ENCODE results near the gene EEF2KMT.
A peak's percentile ranks its signal among the peaks of the same experiment; 100 is the strongest.

EEF2KMT gene

GRCh38 chr16:5035909-5036227 lies 61.7 kb downstream of the EEF2KMT start:
- H2AFZ ChIP-seq (ENCODE audit: low read length): peak overlapping the region; percentile 78
- H3K18ac ChIP-seq (ENCODE audit: low read length): no peak overlapping the region
- peak overlapping the region; percentile 38 for H3K27ac ChIP-seq (replicated peaks; ENCODE audit: low read length)

More at GRCh38 chr16:5035909-5036227, 61.7 kb downstream of the EEF2KMT start:
- H2AK5ac ChIP-seq (ENCODE audit: low read depth, low read length): no peak overlapping the region
- H3K27me3 ChIP-seq (ENCODE audit: control insufficient read depth in 3 of 3, insufficient read depth in 3 of 3, low read depth in 1 of 3, low read length in 3 of 3): peaks cover 0 to 2% (median 1%) of the 10 kb centered on the region in 3 experiments
- H3K79me1 ChIP-seq (ENCODE audit: low read depth, low read length): peaks cover 3% of the 10 kb centered on the region
- WGBS, 2 donors (ENCODE audit: extremely low coverage in 2 of 2, insufficient read length in 2 of 2, insufficient replicate concordance in 1 of 2): no CpG with 5 or more reads among the region's 1 CpG
- H4K8ac ChIP-seq (ENCODE audit: low read depth, low read length): no peak overlapping the region
- no peak overlapping the region for H3K4me3 ChIP-seq (ENCODE audit: low read length in 2 of 2)
- H2BK12ac ChIP-seq (ENCODE audit: low read length): no peak overlapping the region
- no peak overlapping the region for H4K91ac ChIP-seq (ENCODE audit: low read depth, low read length, poor library complexity)
- H3K4me1 ChIP-seq (ENCODE audit: control insufficient read depth in 2 of 2, insufficient read depth in 1 of 2, low read depth in 1 of 2, low read length in 2 of 2): peaks cover 2 to 19% of the 10 kb centered on the region in 2 donors
- H2BK15ac ChIP-seq (ENCODE audit: low read length): no peak overlapping the region
- no peak overlapping the region for H3K4ac ChIP-seq (ENCODE audit: low read length)
- H3K14ac ChIP-seq (ENCODE audit: low read length): no peak overlapping the region
- H2BK120ac ChIP-seq (ENCODE audit: low read depth, low read length): no peak overlapping the region
- no peak for DNase-seq (ENCODE audit: low spot score)
- H3K36me3 ChIP-seq (replicated peaks in 1 of 2; ENCODE audit: control insufficient read depth in 2 of 2, insufficient read depth in 2 of 2, low read length in 2 of 2): no peaks in the 10 kb centered on the region
- no peak overlapping the region for H2BK5ac ChIP-seq (ENCODE audit: low read length)
- no peak overlapping the region for H3K9ac ChIP-seq (ENCODE audit: low read depth, low read length, poor library complexity)
- no peaks in the 10 kb centered on the region for H3K9me3 ChIP-seq (replicated peaks in 1 of 2; ENCODE audit: control insufficient read depth in 2 of 2, insufficient read depth in 1 of 2, low read depth in 1 of 2, low read length in 2 of 2)
- no peak overlapping the region for H3K4me2 ChIP-seq (ENCODE audit: insufficient read depth, low read length, poor library complexity, severe bottlenecking)
- no peak overlapping the region for H3K23ac ChIP-seq (ENCODE audit: low read depth, low read length, poor library complexity)

All from neuronal stem cell (in vitro differentiated cells).